ENCODE data around the gene TTLL6. TPM values are rescaled to one million over a fixed set of nuclear protein-coding genes. Genes with fewer than 3 reads are reported as not detected.

The TTLL6 gene
- total and polyA plus RNA-seq, 12 donors, result 0.06 to 0.73 (median 0.21) TPM; not detected in 8

- intact Hi-C loops (cut with DNase I), result no loop called here
- H3K27me3 ChIP-seq, result peaks cover 20 to 100% (median 100%) of the 10 kb centered on the region in 7 donors
Measured at GRCh38 chr17:48731355-48731754, 85.7 kb downstream of the TTLL6 start.

GRCh38 chr17:48730240-48730550 lies 86.8 kb downstream of the TTLL6 start:
- no peaks in the 10 kb centered on the region for H3K36me3 ChIP-seq
- no peak for DNase-seq
- no peak overlapping the region for H3K27ac ChIP-seq
- ATAC-seq, result no peak
- H3K4me1 ChIP-seq, result peaks cover 0 to 28% (median 13%) of the 10 kb centered on the region in 9 donors
- H3K27me3 ChIP-seq, result peaks cover 31 to 100% (median 100%) of the 10 kb centered on the region in 7 donors
- no peak overlapping the region for H3K4me3 ChIP-seq
- no peak for TF ChIP-seq CTCF (IDR thresholded peaks at IDR 0.05)
- intact Hi-C loops (cut with DNase I), result no loop called here
- WGBS, 2 donors, result 26 to 30% methylated on average over 3 of the region's 3 CpGs
- no peaks in the 10 kb centered on the region for H3K9me3 ChIP-seq

More at GRCh38 chr17:48731355-48731754, 85.7 kb downstream of the TTLL6 start:
- no peaks in the 10 kb centered on the region for H3K9me3 ChIP-seq
- no peak for ATAC-seq
- H3K36me3 ChIP-seq, result no peaks in the 10 kb centered on the region
- no peak overlapping the region for H3K27ac ChIP-seq
- H3K4me3 ChIP-seq, result no peak overlapping the region
- H3K4me1 ChIP-seq, result peaks cover 0 to 25% (median 13%) of the 10 kb centered on the region in 9 donors
- no peak for DNase-seq
- TF ChIP-seq CTCF (IDR thresholded peaks at IDR 0.05), result no peak

- DNase-seq (no peak), ATAC-seq (no peak)
- intact Hi-C loops (cut with DNase I), result loop anchor here in 8 of 10 donors (5.0 to 10.0 kb wide), 6 partner anchors 63 to 155 kb away; no protein-coding TSS in a partner anchor
- H3K36me3 ChIP-seq, result no peaks in the 10 kb centered on the region
- H3K9me3 ChIP-seq, result no peaks in the 10 kb centered on the region
- WGBS, 2 donors, result 5 to 8% methylated on average over 19 of the region's 19 CpGs
- no peak overlapping the region for H3K27ac ChIP-seq
- H3K27me3 ChIP-seq, result peaks cover 36 to 100% (median 100%) of the 10 kb centered on the region in 7 donors
- TF ChIP-seq CTCF (IDR thresholded peaks at IDR 0.05), result no peak
- peak overlapping the region in 1 of 10 donors; percentile 33 for H3K4me3 ChIP-seq
- peaks cover 0 to 34% (median 13%) of the 10 kb centered on the region in 9 donors for H3K4me1 ChIP-seq
Measured at GRCh38 chr17:48729335-48730239, 87.4 kb downstream of the TTLL6 start.

GRCh38 chr17:48728232-48729231 lies 88.5 kb downstream of the TTLL6 start, which contains the start of gene HOXB13:
Gene HOXB13 (minus strand): TSS chr17:48728750. CDS start chr17:48728593, 157 bp downstream.
- Histone ChIP-seq H3K9me3 (no peaks in the 10 kb centered on the region), H3K4me3 (peak within 1 kb of the TSS in 8 of 10 donors; percentile 8 to 35 (median 22)), H3K36me3 (no peaks in the 10 kb centered on the region), H3K27ac (no peak within 1 kb of the TSS), H3K4me1 (peaks cover 0 to 39% (median 24%) of the 10 kb centered on the region in 9 donors), H3K27me3 (peaks cover 44 to 100% (median 100%) of the 10 kb centered on the region in 7 donors)
- no peak for TF ChIP-seq CTCF (IDR thresholded peaks at IDR 0.05)
- peak in 1 of 2 donors; percentile 27 for DNase-seq
- peak in 1 of 8 donors; percentile 40 for ATAC-seq
- WGBS, 2 donors, result 3 to 4% methylated on average over 55 of the region's 55 CpGs
- intact Hi-C loops (cut with DNase I), result loop anchor here in 8 of 10 donors (5.0 to 10.0 kb wide), 6 partner anchors 64 to 156 kb away; no protein-coding TSS in a partner anchor
